ENCODE measurements around the gene TMA7B.

DNA sequence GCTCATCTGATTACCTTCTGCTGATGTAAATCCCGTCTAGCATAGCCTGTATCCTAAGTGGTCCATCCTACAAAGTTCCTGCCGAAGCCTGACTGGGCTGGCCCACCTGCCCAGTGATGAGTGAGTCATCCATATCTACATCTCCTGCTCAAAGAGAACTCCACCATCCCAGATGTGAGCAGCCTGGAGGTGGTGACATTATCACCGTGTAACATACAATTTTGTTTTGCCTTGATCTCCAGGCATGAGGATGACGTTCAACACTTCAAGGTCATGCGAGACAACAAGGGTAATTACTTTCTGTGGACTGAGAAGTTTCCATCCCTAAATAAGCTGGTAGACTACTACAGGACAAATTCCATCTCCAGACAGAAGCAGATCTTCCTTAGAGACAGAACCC is 5.6 kb downstream of the TMA7B start:
- TF ChIP-seq, protein P1, sequence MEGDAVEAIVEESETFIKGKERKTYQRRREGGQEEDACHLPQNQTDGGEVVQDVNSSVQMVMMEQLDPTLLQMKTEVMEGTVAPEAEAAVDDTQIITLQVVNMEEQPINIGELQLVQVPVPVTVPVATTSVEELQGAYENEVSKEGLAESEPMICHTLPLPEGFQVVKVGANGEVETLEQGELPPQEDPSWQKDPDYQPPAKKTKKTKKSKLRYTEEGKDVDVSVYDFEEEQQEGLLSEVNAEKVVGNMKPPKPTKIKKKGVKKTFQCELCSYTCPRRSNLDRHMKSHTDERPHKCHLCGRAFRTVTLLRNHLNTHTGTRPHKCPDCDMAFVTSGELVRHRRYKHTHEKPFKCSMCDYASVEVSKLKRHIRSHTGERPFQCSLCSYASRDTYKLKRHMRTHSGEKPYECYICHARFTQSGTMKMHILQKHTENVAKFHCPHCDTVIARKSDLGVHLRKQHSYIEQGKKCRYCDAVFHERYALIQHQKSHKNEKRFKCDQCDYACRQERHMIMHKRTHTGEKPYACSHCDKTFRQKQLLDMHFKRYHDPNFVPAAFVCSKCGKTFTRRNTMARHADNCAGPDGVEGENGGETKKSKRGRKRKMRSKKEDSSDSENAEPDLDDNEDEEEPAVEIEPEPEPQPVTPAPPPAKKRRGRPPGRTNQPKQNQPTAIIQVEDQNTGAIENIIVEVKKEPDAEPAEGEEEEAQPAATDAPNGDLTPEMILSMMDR (IDR thresholded peaks at IDR 0.05; ENCODE audit: low read length), result no peak
- no peak for TF ChIP-seq EZH2 (optimal IDR thresholded peaks at IDR 0.05; ENCODE audit: low read depth, low read length)
- TF ChIP-seq EZH2phosphoT487 (IDR thresholded peaks at IDR 0.05; ENCODE audit: low read length), result no peak
